IMR-90 (cell line): ENCODE data around the gene ZDHHC22. TPM values are rescaled to one million over a fixed set of nuclear protein-coding genes. Genes with fewer than 3 reads are reported as not detected.

Experiments
- ATAC-seq: fragments of 200-7000 bp; cut with Tn5 transposase; 2 replicates; pipeline ENCODE4 v1.9.1; 2020; ENCODE audit warnings: low read depth, mild to moderate bottlenecking, moderate library complexity
- BruUV-seq: library from RNA; stranded (reverse); fragments of 400-500 nt; replicated peaks from 2 replicates; lab custom pipeline; 2021; lab: Mats Ljungman, UMichigan
- CTCF ChIA-PET: fragments of 300-600 bp; formaldehyde crosslinking; extraction: SDS; loops from one replicate; lab custom pipeline; 2021; ENCODE audit warnings: antibody characterized with exemption; lab: Yijun Ruan, JAX
- POLR2A ChIA-PET: fragments of 300-600 bp; sonication (Branson Sonifier 250); formaldehyde crosslinking; loops from one replicate; lab custom pipeline; 2022; ENCODE audit warnings: antibody characterized with exemption; ENCODE audit not compliant: unreplicated experiment; lab: Charles Lee
- DNase-seq: peaks from one replicate; pipeline ENCODE4 v3.0.0; 2013
- H2AFZ ChIP-seq: replicated peaks from 2 replicates; pipeline ENCODE3; 2013; ENCODE audit warnings: low read length, mild to moderate bottlenecking; ENCODE audit not compliant: poor library complexity
- H2AK5ac ChIP-seq: 2 replicates; pipeline ENCODE4 v1.6.1; 2013; ENCODE audit warnings: low read depth, low read length, inconsistent platforms
- H2AK9ac ChIP-seq: replicated peaks from 2 replicates; pipeline ENCODE3; 2013; ENCODE audit warnings: mild to moderate bottlenecking, low read depth, low read length, moderate library complexity; ENCODE audit not compliant: poor library complexity
- H2BK120ac ChIP-seq: 2 replicates; pipeline ENCODE4 v1.6.1; 2013; ENCODE audit warnings: low read depth, low read length, inconsistent platforms
- H2BK15ac ChIP-seq: 3 replicates; pipeline ENCODE4 v1.6.1; 2013; ENCODE audit warnings: low read depth, low read length, inconsistent platforms
- H2BK20ac ChIP-seq: 2 replicates; pipeline ENCODE4 v1.6.1; 2013; ENCODE audit warnings: low read depth, mild to moderate bottlenecking, inconsistent platforms, low read length, moderate library complexity
- H2BK5ac ChIP-seq: 2 replicates; pipeline ENCODE4 v1.6.1; 2013; ENCODE audit warnings: mild to moderate bottlenecking, low read depth, low read length, inconsistent platforms; ENCODE audit not compliant: poor library complexity, severe bottlenecking
- H3K14ac ChIP-seq: replicated peaks from 2 replicates; pipeline ENCODE4 v1.6.1; 2013; ENCODE audit warnings: low read depth, low read length, inconsistent platforms
- H3K18ac ChIP-seq: 2 replicates; pipeline ENCODE4 v1.6.1; 2013; ENCODE audit warnings: low read depth, low read length, control low read depth
- H3K23ac ChIP-seq: 2 replicates; pipeline ENCODE4 v1.6.1; 2013; ENCODE audit warnings: low read depth, low read length, inconsistent platforms
- H3K27ac ChIP-seq: 2 replicates; pipeline ENCODE4 v1.5.1; 2013; ENCODE audit warnings: mild to moderate bottlenecking, control low read depth, low read length; ENCODE audit not compliant: insufficient read depth
- H3K27me3 ChIP-seq: 2 replicates; pipeline ENCODE4 v1.6.1; 2013; ENCODE audit warnings: low read length; ENCODE audit not compliant: control insufficient read depth, insufficient read depth
- H3K36me3 ChIP-seq: 2 replicates; pipeline ENCODE4 v1.6.1; 2013; ENCODE audit warnings: low read length, mixed read lengths; ENCODE audit not compliant: control insufficient read depth, insufficient read depth
- H3K4ac ChIP-seq: 2 replicates; pipeline ENCODE4 v1.6.1; 2013; ENCODE audit warnings: low read depth, low read length, inconsistent platforms
- H3K4me1 ChIP-seq: 2 replicates; pipeline ENCODE4 v1.6.1; 2013; ENCODE audit warnings: low read length, mixed read lengths; ENCODE audit not compliant: control insufficient read depth, insufficient read depth
- H3K4me2 ChIP-seq: 2 replicates; pipeline ENCODE4 v1.6.1; 2013; ENCODE audit warnings: low read depth, mild to moderate bottlenecking, control low read depth, low read length, moderate library complexity
- H3K4me3 ChIP-seq: 2 replicates; pipeline ENCODE4 v1.5.1; 2013; ENCODE audit warnings: low read depth, mild to moderate bottlenecking, control low read depth, low read length, moderate library complexity; ENCODE audit not compliant: insufficient read depth
- H3K56ac ChIP-seq: 2 replicates; pipeline ENCODE4 v1.6.1; 2013; ENCODE audit warnings: low read length, inconsistent platforms; ENCODE audit not compliant: insufficient read depth; ENCODE audit errors: extremely low read depth
- H3K79me1 ChIP-seq, 2 experiments: 2 replicates each; pipeline ENCODE4 v1.6.1; 2013; ENCODE audit warnings: low read length in 2 of 2, inconsistent platforms in 1 of 2, low read depth in 1 of 2
- H3K9ac ChIP-seq: 2 replicates; pipeline ENCODE4 v1.6.1; 2013; ENCODE audit warnings: low read depth, low read length, control low read depth
- H3K9me1 ChIP-seq: 2 replicates; pipeline ENCODE4 v1.6.1; 2013; ENCODE audit warnings: low read length, inconsistent platforms; ENCODE audit not compliant: insufficient read depth
- H3K9me3 ChIP-seq: 2 replicates; pipeline ENCODE4 v1.6.1; 2013; ENCODE audit warnings: low read length; ENCODE audit not compliant: control insufficient read depth, insufficient read depth
- H4K20me1 ChIP-seq: 2 replicates; pipeline ENCODE4 v1.6.1; 2013; ENCODE audit warnings: low read length, inconsistent platforms; ENCODE audit not compliant: insufficient read depth
- H4K5ac ChIP-seq: 2 replicates; pipeline ENCODE4 v1.6.1; 2013; ENCODE audit warnings: mild to moderate bottlenecking, low read depth, low read length, control low read depth
- H4K8ac ChIP-seq, 2 experiments: 2 replicates each; pipeline ENCODE4 v1.6.1; 2013; ENCODE audit warnings: low read depth in 2 of 2, low read length in 2 of 2, control low read depth in 1 of 2, inconsistent platforms in 1 of 2
- H4K91ac ChIP-seq: 2 replicates; pipeline ENCODE4 v1.6.1; 2013; ENCODE audit warnings: low read depth, low read length, inconsistent platforms; ENCODE audit not compliant: insufficient read depth
- FOS ChIP-seq: fragments of 150-350 bp; IDR thresholded peaks from 2 replicates; pipeline ENCODE4 v1.6.1; 2016; ENCODE audit warnings: low read depth, low read length
- MAZ ChIP-seq: IDR thresholded peaks from 2 replicates; pipeline ENCODE4 v1.6.1; 2012; ENCODE audit warnings: low read depth, mild to moderate bottlenecking, low read length, improper control_type of control experiment, moderate library complexity, borderline replicate concordance
- MXI1 ChIP-seq: IDR thresholded peaks from 2 replicates; pipeline ENCODE4 v1.6.1; 2012; ENCODE audit warnings: low read depth, mild to moderate bottlenecking, low read length, moderate library complexity, borderline replicate concordance
- NFE2L2 ChIP-seq: fragments of 150-350 bp; IDR thresholded peaks from 2 replicates; pipeline ENCODE4 v1.6.1; 2016; ENCODE audit warnings: low read depth, mild to moderate bottlenecking, low read length
- RFX5 ChIP-seq: IDR thresholded peaks from 2 replicates; pipeline ENCODE4 v1.8.0; 2012; ENCODE audit warnings: low read depth, mild to moderate bottlenecking, low read length, moderate library complexity
- WGBS, 2 experiments: methylation state at CpG; one replicate each; pipeline versions ENCODE4 v1.1.5 to v1.1.7; 2013; ENCODE audit warnings: missing lambda C conversion rate in 2 of 2; ENCODE audit not compliant: insufficient read length in 1 of 2; ENCODE audit errors: extremely low coverage in 2 of 2; 5-methylcytosine and 5-hydroxymethylcytosine counted together
- dilution Hi-C: fragments of 300-500 bp; cut with HindIII; formaldehyde crosslinking; loops from one replicate; pipeline ENCODE4 v1.14.3; 2018; ENCODE audit warnings: low sequenced_read_pairs; ENCODE audit not compliant: unreplicated experiment
- in situ Hi-C: fragments of 300-500 bp; cut with MboI; formaldehyde crosslinking; loops from 3 replicates; pipeline ENCODE4 v1.14.3; 2019; ENCODE audit warnings: low sequenced_read_pairs, inconsistent platforms, mixed read lengths
- intact Hi-C: fragments of 100-400 bp; cut with micrococcal nuclease; formaldehyde crosslinking; loops from 2 replicates; pipeline ENCODE4 v1.10.0; 2022
- polyA plus RNA-seq, 3 experiments: library from polyadenylated mRNA; depleted of rRNA; stranded (reverse); fragments of >200 nt; gene quantifications; 2 replicates each; pipeline ENCODE4 v1.2.3, GENCODE V29; 2012; ENCODE audit warnings: low replicate concordance in 1 of 3
- total RNA-seq: library from RNA; depleted of rRNA; stranded (reverse); fragments of >200 nt; gene quantifications from 2 replicates; pipeline ENCODE4 v1.2.3, GENCODE V29; 2012

ZDHHC22 gene
- total and polyA plus RNA-seq, 2 of the 4 experiments (the other 2 are of a cell fraction) = not detected

GRCh38 chr14:77158175-77158881, 16.7 kb upstream of the ZDHHC22 start:
- Histone ChIP-seq H4K5ac (no peak overlapping the region; the same call in 1 of the 2 replicates), H2BK5ac (peak overlapping the region; percentile 37), H2AFZ (peak overlapping the region; percentile 91), H4K91ac (no peak overlapping the region; the same call in 1 of the 2 replicates), H3K4me1 (peaks cover 6% of the 10 kb centered on the region; the same call in 1 of the 2 replicates), H2BK120ac (peak overlapping the region; percentile 16; the same call in 1 of the 2 replicates), H2BK15ac (peak overlapping the region; percentile 67; the same call in 2 of the 3 replicates), H3K18ac (peak overlapping the region; percentile 13), H3K79me1 (no peaks in the 10 kb centered on the region), H4K8ac (peak overlapping the region in 1 of 2 experiments; percentile 75; a peak in 1 of 4 replicates), H2AK9ac (peak overlapping the region; percentile 76), H2AK5ac (peak overlapping the region; percentile 99), H3K9ac (peak overlapping the region; percentile 1; the same call in 1 of the 2 replicates), H3K14ac (peak overlapping the region; percentile 20; the same call in 1 of the 2 replicates), H3K4me3 (no peak overlapping the region), H2BK20ac (peak overlapping the region; percentile 16; the same call in 1 of the 2 replicates), H4K20me1 (peaks cover 4% of the 10 kb centered on the region), H3K4ac (peak overlapping the region; percentile 69), H3K27me3 (peaks cover 30% of the 10 kb centered on the region), H3K4me2 (peak overlapping the region; percentile 54), H3K9me1 (0 out of 2 replicates have a peak, but pooled peaks cover 5% of the 10 kb centered on the region), H3K36me3 (no peaks in the 10 kb centered on the region), H3K9me3 (no peaks in the 10 kb centered on the region), H3K23ac (0 out of 2 replicates have a peak overlapping the region, but pooled peaks have one; percentile 48), H3K27ac (no peak overlapping the region), H3K56ac (no peak overlapping the region)
- dilution Hi-C loops = no loop called here
- peak; percentile 85 for TF ChIP-seq NFE2L2
- TF ChIP-seq FOS = peak; percentile 55; the same call in 1 of the 2 replicates
- TF ChIP-seq MAZ = peak; percentile 87; the same call in 1 of the 2 replicates
- no peak for TF ChIP-seq RFX5
- TF ChIP-seq MXI1 = no peak
- peak; percentile 71 for DNase-seq
- ChIA-PET CTCF (no interaction called here), POLR2A (interaction anchor here (0.7 kb wide), 1 partner anchor 9 kb away, joined by 5 read pairs; no protein-coding TSS in a partner anchor)
- in situ Hi-C loops = no loop called here
- intact Hi-C loops = loop anchor here (10.0 kb wide), 1 partner anchor 296 kb away; the partner anchor contains the start of genes AHSA1 and VIPAS39
- BruUV-seq = no TSS peak
- WGBS, 2 experiments = 5% methylated on average over 3 of the region's 18 CpGs; no CpG with 5 or more reads in 1 of the 2 experiments
- ATAC-seq = peak; percentile 99
